Stromal cell of bone marrow (primary cell): Measurements from ENCODE around the gene ATP5PD.
"Not testable (repeated sequence)": the region's sequence is repeated elsewhere in the genome, so short reads cannot be mapped to it uniquely, and the experiment has no call there.

Experiments used
- DNase-seq: peaks from one replicate; pipeline ENCODE4 v3.0.0-alpha.2; 2012; ENCODE audit warnings: low read depth

ATP5PD gene

DNA sequence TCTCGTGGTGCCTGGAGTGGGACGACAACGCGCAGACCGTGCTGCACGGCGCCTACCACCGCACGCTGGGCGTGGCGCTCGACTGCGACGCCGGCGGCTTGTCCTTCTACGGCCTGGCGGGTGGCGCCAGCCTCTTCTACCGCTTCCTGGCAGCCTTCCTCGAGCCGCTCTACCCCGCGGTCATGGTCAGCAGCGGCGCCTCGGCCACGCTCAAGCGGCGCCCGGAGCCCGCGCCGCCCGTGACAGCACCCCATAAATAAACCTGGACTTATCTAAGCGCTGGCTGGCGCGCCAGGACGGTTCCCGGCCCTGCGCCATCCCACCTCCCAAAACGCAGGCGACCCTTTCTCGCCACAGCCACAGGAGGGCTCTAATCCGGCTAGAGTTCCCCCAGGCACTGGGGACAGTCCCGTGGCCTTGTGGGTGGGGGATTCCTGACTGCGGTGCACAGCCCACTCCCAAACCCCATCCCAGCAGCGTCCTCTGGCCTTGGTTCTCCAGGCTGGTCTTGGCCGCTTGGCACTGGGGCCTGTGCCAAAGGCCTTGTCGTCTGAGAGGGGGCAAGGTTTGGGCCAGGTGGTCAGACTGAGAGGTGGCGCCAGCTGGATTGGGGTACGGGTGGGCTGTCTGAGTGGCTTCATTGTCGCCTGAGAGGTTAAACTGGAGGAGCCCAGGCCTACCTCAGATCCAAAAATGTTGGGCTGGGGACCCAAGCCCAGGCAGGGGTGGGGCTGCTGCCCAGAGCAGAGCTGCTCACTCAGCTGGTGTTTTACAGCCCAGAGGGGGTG is 30.9 kb upstream of the ATP5PD start:
- no peak for DNase-seq

DNA sequence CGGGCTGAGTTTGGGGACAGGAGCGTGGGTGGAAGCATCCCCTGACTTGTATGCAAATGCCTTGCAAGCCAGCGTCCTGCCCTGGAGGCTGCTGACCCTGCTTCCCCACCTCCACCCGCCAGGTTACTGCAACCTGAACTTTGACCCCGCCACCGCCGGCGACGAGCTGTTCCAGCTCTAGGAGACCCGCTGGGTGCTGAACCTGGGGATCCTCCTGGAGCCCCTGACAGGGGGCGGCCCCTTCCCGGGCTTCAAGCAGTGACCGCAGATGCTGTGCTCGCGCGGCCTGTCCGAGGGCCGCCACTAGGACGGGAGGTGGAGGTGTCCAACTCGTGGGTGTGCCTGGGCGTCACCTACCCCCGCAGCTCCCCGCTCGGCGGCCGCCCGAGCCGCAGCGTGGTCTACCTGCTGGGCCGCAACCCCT is 30.3 kb upstream of the ATP5PD start:
- DNase-seq = no peak

DNA sequence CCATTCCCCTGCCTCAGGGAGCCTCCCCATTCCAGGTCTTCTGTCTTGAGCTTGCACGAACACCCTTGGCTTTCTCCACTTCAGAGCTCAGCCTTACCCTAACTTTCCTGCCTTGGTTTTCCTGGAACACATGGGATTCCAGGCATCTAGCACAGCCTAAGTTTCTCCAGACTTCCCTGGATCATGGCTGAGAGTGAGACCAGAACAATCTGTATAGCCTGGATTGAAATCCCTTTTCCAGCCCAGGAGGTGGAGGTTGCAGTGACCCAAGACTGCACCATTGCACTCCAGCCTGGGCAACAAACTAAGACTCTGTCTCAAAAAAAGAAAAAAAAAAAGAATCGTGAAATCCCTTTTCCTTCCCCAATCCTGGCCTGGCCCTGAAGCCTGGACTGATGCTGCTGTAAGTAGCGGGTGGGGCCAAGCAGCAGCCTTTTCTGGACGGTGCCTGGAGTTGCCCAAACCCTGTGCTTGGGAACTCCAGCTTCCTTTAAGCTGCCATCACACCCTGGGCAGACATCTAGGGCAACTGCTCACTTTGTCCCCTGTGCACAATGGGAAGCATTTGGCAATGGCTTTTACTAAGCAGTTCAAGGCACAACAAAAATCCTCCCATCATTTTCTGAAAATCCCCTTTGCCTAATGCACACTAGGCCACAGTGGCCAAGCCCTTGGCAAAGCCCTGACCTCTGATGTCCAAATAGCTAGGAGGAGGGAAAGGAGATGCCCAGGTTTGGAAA is 29.0 kb upstream of the ATP5PD start:
- no peak for DNase-seq

DNA sequence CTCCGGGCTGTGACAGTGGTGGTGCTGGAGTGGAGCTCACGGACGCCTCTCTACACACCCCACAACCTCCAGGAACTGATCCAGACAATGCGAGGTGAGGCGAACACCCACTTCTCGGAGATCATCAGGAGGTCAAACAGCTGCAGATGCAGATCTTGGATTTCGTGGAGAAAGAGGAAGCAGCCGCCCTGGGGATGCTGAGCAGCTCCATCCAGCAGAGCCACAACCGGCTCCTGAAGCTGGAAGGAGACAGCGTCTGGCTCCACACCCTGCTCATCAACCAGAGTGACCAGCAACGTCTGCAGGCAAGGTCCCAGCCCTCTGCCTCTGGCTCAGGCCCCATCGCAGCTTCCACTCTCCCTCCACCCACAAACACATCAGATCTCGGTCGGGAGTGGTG is 27.8 kb upstream of the ATP5PD start:
- no peak for DNase-seq

DNA sequence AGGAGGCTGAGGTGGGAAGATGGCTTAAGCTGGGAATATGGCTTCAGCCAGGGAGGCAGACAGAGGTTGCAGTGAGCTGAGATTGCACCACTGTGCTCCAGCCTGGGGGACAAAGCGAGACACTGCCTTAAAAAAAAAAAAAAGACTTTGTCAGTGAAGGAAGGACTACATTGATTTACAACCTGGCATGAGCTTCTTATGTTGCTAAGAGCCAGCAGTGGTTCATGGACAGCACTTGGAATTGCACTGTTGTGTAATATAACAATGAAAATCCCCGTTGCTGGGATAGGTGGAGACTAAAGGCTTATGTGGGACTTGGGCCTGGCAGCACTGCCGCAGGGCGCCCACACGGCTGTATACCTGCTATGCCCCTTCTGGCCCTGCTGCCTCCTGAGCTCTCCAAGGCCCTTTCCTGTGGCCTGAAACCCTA is 26.9 kb upstream of the ATP5PD start:
- DNase-seq = no peak

DNA sequence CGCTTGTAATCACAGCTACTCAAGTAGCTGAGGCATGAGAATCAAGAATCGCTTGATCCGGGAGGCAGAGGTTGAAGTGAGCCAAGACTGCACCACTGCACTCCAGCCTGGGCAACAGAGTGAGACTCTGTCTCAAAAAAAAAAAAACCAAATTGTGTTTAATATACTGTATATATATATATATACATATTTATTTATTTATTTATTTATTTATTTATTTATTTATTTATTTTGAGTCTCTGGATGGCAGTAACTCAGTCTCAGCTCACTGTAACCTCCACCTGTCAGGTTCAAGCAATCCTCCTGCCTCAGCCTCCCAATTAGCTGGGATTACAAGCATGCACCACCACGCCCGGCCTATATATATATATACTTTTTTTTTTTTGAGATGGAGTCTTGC is 26.1 kb upstream of the ATP5PD start:
- not testable (repeated sequence) for DNase-seq

DNA sequence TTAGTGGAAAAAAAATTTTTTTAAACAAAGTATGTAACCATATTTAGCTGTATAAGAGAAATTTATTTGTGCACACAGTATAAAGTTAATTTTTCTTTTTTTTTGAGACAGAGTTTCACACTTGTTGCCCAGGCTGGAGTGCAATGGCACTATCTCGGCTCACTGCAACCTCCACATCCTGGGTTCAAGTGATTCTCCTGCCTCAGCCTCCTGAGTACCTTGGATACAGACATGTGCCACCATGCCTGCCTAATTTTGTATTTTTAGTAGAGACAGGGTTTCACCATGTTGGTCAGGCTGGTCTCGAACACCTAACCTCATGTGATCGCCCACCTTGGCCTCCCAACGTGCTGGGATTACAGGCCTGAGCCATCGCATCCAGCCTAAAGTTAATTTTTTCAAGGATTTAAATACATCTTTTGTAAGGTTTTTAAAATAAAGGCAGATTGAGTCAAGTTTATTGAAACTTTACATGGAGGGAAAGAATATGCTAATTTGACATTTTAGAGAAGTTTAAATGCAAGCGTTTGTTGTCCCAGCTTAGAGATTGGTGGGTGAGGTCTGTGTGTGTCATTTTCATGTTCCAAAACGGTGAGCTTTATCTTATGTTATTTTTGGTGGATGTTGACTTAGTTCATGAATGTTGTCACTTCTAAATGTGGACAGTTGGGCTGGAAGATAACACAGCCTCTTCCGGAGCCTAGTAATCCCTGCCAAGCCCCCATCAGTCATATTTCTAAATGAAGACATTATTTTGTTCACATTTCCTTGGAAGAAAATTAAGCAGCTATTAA is 24.9 kb upstream of the ATP5PD start:
- DNase-seq = not testable (repeated sequence)

DNA sequence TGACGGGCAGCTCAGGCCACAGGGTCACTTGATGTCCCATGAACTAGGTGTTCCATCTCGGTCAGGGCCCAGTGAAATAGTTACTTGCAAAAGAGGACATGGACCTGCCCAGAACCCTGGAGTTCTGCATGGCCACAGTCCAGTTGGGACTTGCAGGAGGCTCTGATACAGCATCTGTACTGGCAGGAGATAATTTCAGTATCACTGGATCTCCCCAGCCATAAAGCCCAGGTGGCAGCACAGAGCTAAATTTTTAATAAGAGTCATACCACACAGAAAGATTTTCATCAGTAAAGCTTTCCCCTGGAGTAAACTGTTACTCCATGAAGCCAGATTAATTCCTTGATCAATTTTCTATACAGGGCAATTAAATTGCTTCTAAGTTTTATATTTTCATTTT is 23.0 kb upstream of the ATP5PD start:
- DNase-seq = no peak

DNA sequence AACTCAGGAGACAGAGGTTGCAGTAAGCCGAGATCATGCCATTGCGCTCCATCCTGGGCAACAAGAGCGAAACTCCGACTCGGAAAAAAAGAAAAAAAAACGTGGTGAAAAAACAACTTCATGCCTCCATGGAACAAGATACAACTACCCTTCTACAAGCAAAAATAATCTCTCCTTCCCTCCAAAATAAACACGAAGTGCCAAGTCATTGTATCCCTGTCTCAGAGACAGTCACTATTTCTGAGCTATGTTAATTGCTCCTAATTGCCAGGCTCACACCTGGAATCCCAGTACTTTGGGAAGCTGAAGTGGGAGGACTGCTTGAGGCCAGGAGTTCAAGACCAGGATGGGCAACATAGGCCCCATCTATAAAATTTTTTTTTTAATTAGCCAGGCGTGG is 22.0 kb upstream of the ATP5PD start:
- no peak for DNase-seq

DNA sequence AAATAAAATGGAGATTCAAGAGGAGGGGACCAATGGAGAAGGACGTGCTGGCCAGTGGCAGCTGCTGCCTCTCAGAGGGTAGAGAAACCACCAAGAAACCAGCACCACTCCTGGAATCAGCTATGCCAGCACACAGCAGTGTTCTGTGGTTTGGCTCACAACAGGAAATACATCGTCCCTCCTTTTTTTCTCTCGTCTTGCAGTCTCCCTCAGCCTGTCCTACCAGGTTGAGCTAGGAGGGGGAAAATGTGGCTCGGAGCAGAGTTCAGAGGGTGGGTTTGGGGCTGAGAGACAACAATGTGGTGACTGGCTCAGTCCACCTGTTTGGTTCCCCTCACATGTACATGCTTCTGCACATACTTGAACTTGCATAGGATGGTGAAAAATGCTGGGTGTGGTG is 21.1 kb upstream of the ATP5PD start:
- DNase-seq = no peak

DNA sequence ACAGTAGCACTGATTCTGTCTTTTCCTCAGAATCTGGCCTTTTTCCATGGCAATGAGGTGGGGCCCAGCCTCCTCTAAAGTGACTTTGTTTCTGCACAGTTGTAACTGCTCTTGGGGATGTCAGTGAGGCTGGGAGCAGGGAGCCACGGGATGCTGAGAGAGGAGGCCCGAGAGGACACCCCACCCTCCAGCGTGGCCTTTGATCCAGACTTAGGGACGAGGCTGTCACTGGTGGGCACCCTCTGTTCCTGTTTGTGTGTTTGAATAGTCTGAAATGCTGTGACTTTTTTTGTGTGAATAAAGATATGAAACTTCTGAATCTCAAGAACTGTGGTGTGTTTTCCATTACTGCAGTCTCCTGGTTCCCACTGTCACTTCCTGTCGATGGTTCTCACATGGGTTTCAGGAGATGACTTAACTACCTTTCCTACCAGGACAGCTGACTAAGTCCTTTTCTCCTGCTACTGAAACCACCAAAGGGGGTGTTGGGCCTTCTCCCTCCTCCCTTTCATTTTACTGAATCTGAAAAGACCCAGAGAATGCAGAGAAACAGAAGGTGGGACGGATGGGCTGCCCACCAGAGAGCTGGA is 18.9 kb upstream of the ATP5PD start:
- no peak for DNase-seq

DNA sequence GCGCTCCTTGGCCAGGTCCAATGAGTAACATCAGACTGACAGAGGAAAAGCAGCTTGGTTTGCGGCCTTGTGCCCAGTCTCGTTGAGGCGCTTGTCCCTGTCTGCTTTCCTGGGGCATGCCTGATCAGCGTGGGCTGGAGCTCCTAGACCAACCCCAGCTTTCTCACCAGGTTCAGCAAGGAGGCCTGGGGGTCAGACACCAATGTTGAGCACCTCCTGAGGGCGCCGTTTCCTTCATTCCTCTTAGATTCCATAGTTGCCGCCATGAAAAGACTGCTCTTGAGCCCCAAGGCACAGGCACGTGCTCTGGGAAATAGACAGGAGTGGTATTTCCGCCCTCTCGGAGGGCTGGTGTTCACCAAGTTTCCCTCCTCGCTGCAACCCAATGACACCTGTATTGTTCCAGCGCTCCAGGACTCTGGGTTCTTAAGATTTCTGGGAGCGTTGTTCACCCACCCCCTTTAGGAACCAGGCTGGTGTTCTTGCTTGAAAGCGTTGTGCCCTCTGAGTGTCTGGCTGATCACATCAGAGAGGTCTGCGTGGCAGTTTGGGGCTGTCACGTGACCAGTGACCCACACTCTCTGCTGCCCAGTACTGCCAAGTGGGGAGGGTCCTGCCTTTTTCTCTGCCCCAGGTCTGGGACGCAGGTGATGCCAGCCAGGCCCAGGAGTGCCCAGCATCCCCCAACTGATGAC is 18.2 kb upstream of the ATP5PD start:
- DNase-seq = no peak

DNA sequence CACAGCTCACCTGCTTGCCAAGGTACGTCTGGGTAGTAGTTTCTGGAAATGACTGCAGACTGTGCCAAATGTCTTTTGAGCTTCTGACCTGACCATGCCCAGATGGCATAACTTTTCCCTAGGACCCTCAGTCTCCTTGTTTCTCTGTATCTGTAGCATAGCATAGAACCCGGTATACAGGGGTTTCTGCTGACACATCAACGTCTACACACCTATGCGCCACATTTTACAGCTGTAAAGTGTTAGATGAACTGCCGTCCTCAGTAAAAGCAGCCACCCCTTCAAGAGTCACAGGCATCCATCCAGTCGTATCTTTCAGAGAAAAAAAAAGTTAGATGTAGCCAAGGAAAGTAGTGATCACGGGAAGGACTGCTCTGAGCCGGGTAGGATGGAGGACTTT is 17.7 kb upstream of the ATP5PD start:
- DNase-seq = no peak

DNA sequence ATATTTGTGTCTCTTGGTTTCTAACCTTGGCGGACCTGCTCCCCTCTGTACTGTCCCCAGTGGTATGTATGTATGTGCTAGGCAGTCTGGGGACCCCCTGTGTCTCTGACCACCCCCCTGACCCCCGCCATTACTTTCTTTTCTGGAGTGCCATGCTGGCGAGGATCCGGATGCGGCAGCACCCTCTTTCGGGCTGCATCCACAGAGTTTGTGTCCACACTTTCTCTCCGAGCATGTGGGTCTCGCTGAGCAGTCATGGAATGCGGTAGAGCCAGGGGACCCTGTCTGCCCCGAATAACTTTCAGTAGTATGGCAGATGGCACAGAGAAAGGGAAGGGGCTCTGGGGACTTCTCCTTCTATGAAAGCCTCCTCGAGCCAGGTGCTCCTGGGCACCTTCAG is 17.3 kb upstream of the ATP5PD start:
- no peak for DNase-seq

DNA sequence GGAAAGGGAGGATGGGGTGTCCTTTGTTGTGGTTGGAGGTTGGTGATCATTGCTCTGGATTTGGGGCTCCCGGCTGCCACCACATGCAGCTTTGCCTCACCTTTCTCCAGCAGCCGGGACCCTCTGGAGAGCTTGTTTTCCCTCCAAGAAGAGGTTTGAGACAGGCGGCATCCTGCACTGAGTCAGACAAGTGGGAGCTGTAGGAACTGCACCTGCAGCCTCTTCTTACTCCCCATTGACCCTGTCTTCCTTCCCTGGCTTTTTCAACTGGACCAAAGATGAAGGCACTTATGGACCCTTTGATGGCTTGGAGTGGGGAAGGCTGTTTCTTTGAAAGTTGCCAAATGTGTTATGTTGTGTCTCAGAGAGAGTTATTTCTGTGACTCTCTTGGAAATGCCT is 16.9 kb upstream of the ATP5PD start:
- no peak for DNase-seq

DNA sequence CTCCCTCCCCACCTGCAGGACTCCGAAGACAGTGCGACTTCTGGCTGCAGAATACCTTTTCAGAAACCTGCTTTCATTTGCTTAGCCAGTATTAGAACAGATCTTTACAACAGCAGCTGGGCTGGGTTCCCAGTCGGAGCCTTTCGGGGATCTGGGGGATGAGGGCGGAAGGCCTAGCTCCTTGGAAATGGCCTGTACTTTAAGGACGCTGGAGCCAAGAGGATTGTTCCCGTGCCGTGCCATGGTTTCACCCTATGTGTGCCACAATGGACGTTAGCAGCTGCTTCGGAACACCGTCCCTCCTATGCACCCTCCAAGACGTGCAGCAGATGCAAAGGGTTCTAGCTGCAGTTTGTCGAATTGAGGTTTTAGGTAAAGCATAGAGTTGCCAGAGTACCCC is 16.4 kb upstream of the ATP5PD start:
- no peak for DNase-seq

DNA sequence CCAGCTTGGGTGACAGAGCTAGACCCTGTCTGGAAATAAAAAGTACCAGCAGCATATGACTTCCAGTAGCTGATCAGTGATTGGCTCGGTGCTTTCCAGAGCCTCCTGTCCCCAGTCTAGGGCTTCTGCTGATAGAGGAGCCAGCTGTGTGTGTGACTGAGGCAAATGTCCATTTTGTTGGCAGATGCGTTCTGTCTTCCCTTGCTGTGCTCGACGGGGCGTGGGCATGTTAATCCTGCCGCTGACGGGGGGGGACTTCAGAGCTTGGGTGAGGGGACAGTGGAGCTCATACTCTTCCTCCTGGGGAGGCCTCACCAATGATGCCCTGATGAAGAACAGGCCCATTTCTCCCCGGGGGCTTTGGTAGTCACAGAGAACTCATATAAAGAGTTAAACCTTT is 14.8 kb upstream of the ATP5PD start:
- no peak for DNase-seq

DNA sequence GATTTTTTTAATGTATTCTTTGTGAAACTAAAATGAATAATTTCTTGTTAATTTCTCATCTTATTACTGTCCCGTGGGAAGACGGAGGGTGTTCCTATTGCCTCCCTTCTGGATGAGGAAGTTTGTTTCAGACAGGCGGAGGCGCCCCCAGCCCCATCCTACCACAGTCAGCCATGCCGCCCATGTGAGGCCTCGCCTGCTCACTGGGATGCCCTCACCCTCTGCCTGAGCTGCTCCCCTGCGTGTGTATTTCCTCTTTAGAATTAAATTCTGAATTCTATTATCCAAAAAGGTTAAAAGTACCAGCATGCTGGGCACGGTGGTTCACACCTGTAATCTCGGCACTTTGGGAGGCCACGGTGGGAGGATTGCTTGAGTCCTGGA is 14.3 kb upstream of the ATP5PD start:
- no peak for DNase-seq

DNA sequence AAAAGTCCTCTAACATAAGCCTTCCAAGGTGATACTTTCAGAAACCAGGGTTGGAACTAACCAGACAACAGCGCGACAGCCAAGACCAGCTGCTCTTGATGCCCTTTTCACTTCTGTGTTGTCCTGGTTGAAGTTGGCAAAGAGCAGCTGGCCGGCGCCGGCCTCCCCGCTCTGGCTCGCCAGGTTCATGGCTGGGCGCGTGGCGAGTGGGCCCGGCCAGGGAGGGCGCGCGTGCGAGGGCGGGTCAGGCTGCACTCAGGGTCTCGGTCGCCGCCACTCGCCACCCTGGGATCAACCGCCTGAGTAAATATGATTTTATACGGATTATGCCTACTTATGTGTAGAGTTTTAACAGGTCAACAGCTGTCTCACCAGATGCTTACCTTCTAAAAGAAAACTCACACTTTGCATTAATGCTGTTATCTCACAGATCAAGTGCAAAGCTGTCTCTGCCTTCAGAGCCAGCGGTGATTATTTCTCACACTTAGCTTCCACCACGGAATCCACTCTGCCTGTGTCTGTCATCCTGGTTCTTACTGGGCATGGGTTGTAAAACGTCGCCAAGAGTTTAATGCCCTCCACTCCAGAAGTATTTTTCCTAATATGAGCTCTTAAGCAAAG is 13.8 kb upstream of the ATP5PD start:
- no peak for DNase-seq

DNA sequence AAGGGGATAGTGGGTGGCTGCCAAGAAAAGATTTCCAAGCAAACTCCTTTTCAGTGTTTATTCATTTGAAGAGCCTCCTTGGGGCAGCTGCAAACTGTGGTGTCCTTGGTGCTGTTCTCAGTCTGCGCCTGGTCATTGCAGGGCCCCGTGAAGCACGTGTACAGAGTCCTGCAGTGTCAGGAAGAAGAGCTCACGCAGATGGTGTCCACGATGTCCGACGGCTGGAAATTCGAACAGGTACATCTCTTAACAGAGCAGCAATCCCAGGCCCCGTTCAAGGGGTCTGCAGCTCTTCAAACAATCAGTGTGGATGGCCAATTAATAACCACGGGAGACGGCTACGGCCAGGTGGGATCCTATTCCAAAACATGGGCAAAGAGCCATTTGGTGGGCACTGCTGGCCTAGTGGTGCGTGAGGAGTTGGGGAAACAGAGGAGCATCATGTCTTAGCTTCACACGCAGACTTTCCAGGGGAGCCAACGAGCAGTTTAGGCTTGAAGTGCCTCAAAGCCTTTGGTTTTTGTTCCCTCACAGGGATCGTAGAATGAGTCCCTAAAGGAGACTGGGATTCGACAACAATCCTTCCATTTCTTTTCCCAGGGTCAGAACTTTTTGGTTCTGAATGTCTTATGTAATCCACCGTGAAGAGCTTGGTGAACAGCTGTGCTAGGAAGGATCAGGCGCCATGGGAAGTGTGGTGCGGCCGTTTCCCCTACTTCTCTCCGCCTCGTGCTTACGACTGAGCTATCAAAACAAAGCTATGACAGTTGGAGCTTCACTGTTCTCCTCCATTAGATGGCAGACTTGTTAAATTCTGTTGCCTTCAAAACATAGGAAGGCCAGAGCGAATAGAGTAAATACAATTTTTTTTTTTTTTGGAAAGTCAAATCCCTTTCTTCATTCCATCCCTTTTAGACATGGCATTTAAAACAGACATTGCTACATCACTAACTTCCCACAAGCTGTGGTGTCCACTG is 12.9 kb upstream of the ATP5PD start:
- peak; percentile 82 for DNase-seq
